HepG2 (cell line): ENCODE data around the gene NOTCH2. TPM values are rescaled to one million over a fixed set of nuclear protein-coding genes. Genes with fewer than 3 reads are reported as not detected.
A peak's percentile ranks its signal among the peaks of the same experiment; 100 is the strongest.

ENCODE experiments used
- ERF ChIP-seq: IDR thresholded peaks from 2 replicates; pipeline ENCODE4 v1.6.1; 2018; ENCODE audit warnings: missing biosample characterization, missing genetic modification reagents
- FOXO4 ChIP-seq: sonication (generic); formaldehyde crosslinking; conservative IDR thresholded peaks from 2 replicates; pipeline ENCODE4 v1.8.1; 2023; ENCODE audit warnings: missing genetic modification reagents
- NCOA2 ChIP-seq: sonication (generic); formaldehyde crosslinking; IDR thresholded peaks from 2 replicates; pipeline ENCODE4 v1.8.0; 2022; ENCODE audit warnings: inconsistent platforms
- NCOA5 ChIP-seq: sonication (generic); formaldehyde crosslinking; IDR thresholded peaks from 2 replicates; pipeline ENCODE4 v1.4.0; 2020; ENCODE audit warnings: missing genetic modification reagents
- TRAFD1 ChIP-seq: sonication (generic); formaldehyde crosslinking; IDR thresholded peaks from 2 replicates; pipeline ENCODE4 v1.5.1; 2020; ENCODE audit warnings: missing genetic modification reagents, mild to moderate bottlenecking, borderline replicate concordance
- ZMYM4 ChIP-seq: sonication (generic); formaldehyde crosslinking; IDR thresholded peaks from 2 replicates; pipeline ENCODE4 v1.8.1; 2023; ENCODE audit warnings: mild to moderate bottlenecking, missing genetic modification reagents
- ZNF232 ChIP-seq: sonication (generic); formaldehyde crosslinking; IDR thresholded peaks from 2 replicates; pipeline ENCODE4 v1.4.0; 2020; ENCODE audit warnings: missing genetic modification reagents, borderline replicate concordance
- ZNF460 ChIP-seq: sonication (generic); formaldehyde crosslinking; IDR thresholded peaks from 2 replicates; pipeline ENCODE4 v1.5.1; 2020; ENCODE audit warnings: missing genetic modification reagents, mild to moderate bottlenecking, borderline replicate concordance
- ZNF580 ChIP-seq: IDR thresholded peaks from 2 replicates; pipeline ENCODE4 v1.6.1; 2016; ENCODE audit warnings: low read depth, borderline replicate concordance
- polyA plus RNA-seq, 8 experiments: library from polyadenylated mRNA; depleted of rRNA in 3 of 8; stranded (reverse) in 7 of 8; unstranded in 1 of 8; fragments of >200 nt; fragmentation: Illumina TruSeq in 4 of 8; extraction: Trizol in 4 of 8; gene quantifications; 2 replicates each; pipeline versions ENCODE4 v1.2.1 to v1.2.3, GENCODE V29; 2011 to 2016; ENCODE audit warnings: low read depth in 4 of 8, missing spikeins in 1 of 8, mixed read lengths in 1 of 8; ENCODE audit not compliant: insufficient read depth in 1 of 8
- total RNA-seq, 5 experiments: library from RNA; depleted of rRNA; stranded (reverse); fragments of >200 nt; fragmentation: Illumina TruSeq; extraction: Trizol; gene quantifications; 2 replicates each; pipeline ENCODE4 v1.2.3, GENCODE V29; 2016; ENCODE audit warnings: low read depth in 1 of 5
- TF ChIP-seq, protein P1 (sequence below): sonication (generic); formaldehyde crosslinking; conservative IDR thresholded peaks from 2 replicates; pipeline ENCODE4 v1.4.0; 2020; ENCODE audit warnings: mild to moderate bottlenecking, missing genetic modification reagents, moderate library complexity
- TF ChIP-seq, protein P2 (sequence below): sonication (generic); formaldehyde crosslinking; IDR thresholded peaks from 2 replicates; pipeline ENCODE4 v1.8.1; 2023; ENCODE audit warnings: mild to moderate bottlenecking, inconsistent platforms, moderate library complexity, missing genetic modification reagents, borderline replicate concordance

NOTCH2 gene
- total and polyA plus RNA-seq, 2 of the 13 experiments (the other 11 are each of a cell fraction or from before 2014, with no cell fraction given) = 4.0 to 11.4 TPM

DNA sequence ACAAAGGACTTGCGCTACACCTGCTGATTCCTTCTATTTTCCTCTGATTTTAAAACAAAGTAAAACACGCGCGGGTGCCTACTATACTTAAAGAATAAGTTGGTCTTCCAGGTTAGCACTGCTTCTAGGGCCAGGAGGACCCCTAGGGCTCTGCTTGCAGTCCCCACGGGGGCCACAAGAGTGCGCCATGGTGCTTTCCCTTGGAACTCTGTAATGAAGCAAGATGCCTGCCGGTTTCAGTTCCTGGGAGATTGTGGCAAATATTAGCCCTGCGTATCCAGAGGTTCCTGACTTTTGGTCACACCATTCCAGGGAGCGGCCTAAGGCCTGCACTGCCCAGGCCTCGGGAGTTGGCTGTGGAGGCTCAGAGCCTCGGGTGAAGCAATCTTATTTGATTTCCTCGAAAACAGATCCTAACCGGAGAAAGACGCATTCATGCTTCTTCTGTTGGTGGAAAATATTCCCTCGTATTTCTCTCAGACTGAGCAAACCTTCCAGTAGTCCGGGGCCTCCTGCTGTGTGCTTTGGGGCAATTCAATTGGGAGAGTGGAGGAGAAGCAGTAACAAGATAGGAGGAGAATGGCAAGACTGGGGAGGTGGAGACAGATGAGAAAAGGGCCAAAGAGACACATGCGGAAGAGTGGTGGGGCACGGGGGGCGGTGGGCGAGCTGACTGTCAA lies 198.4 kb downstream of the NOTCH2 start (continued):
- TF ChIP-seq TRAFD1 (CRISPR knock-in tag) (no peak), ZNF232 (CRISPR knock-in tag) (no peak), NCOA2 (CRISPR knock-in tag) (no peak), ZMYM4 (CRISPR knock-in tag) (peak; percentile 35; the same call in 1 of the 2 replicates), ZNF460 (CRISPR knock-in tag) (no peak), ERF (no peak; the same call in 1 of the 2 replicates), NCOA5 (CRISPR knock-in tag) (no peak), FOXO4 (CRISPR knock-in tag) (0 out of 2 replicates have a peak, but pooled peaks have one; percentile 34), ZNF580 (CRISPR knock-in tag) (0 out of 2 replicates have a peak, but pooled peaks have one; percentile 39)
- TF ChIP-seq, protein P1, sequence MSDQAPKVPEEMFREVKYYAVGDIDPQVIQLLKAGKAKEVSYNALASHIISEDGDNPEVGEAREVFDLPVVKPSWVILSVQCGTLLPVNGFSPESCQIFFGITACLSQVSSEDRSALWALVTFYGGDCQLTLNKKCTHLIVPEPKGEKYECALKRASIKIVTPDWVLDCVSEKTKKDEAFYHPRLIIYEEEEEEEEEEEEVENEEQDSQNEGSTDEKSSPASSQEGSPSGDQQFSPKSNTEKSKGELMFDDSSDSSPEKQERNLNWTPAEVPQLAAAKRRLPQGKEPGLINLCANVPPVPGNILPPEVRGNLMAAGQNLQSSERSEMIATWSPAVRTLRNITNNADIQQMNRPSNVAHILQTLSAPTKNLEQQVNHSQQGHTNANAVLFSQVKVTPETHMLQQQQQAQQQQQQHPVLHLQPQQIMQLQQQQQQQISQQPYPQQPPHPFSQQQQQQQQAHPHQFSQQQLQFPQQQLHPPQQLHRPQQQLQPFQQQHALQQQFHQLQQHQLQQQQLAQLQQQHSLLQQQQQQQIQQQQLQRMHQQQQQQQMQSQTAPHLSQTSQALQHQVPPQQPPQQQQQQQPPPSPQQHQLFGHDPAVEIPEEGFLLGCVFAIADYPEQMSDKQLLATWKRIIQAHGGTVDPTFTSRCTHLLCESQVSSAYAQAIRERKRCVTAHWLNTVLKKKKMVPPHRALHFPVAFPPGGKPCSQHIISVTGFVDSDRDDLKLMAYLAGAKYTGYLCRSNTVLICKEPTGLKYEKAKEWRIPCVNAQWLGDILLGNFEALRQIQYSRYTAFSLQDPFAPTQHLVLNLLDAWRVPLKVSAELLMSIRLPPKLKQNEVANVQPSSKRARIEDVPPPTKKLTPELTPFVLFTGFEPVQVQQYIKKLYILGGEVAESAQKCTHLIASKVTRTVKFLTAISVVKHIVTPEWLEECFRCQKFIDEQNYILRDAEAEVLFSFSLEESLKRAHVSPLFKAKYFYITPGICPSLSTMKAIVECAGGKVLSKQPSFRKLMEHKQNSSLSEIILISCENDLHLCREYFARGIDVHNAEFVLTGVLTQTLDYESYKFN (CRISPR knock-in tag) = no peak
- TF ChIP-seq, protein P2, sequence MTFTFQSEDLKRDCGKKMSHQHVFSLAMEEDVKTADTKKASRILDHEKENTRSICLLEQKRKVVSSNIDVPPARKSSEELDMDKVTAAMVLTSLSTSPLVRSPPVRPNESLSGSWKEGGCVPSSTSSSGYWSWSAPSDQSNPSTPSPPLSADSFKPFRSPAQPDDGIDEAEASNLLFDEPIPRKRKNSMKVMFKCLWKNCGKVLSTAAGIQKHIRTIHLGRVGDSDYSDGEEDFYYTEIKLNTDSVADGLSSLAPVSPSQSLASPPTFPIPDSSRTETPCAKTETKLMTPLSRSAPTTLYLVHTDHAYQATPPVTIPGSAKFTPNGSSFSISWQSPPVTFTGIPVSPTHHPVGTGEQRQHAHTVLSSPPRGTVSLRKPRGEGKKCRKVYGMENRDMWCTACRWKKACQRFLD (CRISPR knock-in tag) = no peak
